D721Med (cell line): ENCODE data around the gene LDLRAD4.
A peak's percentile ranks its signal among the peaks of the same experiment; 100 is the strongest.

Experiments used
- DNase-seq: peaks from one replicate; pipeline ENCODE4 v3.0.0; 2011; ENCODE audit warnings: low spot score; ENCODE audit not compliant: insufficient read length
- FAIRE-seq: peaks from 2 replicates; lab custom pipeline; 2011; peaks lifted over from hg19 to GRCh38; lab: Jason Lieb, UNC
- CTCF ChIP-seq: IDR thresholded peaks from 2 replicates; pipeline ENCODE4 v1.5.1; 2012; ENCODE audit warnings: mild to moderate bottlenecking, control low read depth; ENCODE audit not compliant: insufficient read depth; ENCODE audit errors: missing control alignments

LDLRAD4 gene

GRCh38 chr18:13220361-13220991 lies 1.9 kb downstream of the LDLRAD4 start:
- no peak for DNase-seq
- no peak for FAIRE-seq
- TF ChIP-seq CTCF = no peak

GRCh38 chr18:13221869-13222855 lies 3.6 kb downstream of the LDLRAD4 start:
- no peak for TF ChIP-seq CTCF
- FAIRE-seq (peak; percentile 25), DNase-seq (no peak)

GRCh38 chr18:13222856-13223281 lies 4.3 kb downstream of the LDLRAD4 start:
- TF ChIP-seq CTCF = no peak
- DNase-seq (no peak), FAIRE-seq (no peak)

GRCh38 chr18:13223311-13224143 lies 5.0 kb downstream of the LDLRAD4 start:
- DNase-seq = no peak
- no peak for TF ChIP-seq CTCF
- no peak for FAIRE-seq

- TF ChIP-seq CTCF = no peak
- no peak for DNase-seq
- no peak for FAIRE-seq
Measured at GRCh38 chr18:13225261-13225660, 6.7 kb downstream of the LDLRAD4 start.

GRCh38 chr18:13226533-13227144 lies 8.1 kb downstream of the LDLRAD4 start:
- DNase-seq (no peak), FAIRE-seq (no peak)
- TF ChIP-seq CTCF = no peak
